Testis (tissue), 3 donors: ENCODE results near the gene KDSR. TPM values are rescaled to one million over a fixed set of nuclear protein-coding genes. Genes with fewer than 3 reads are reported as not detected.

Experiments used
- DNase-seq: peaks from one replicate; pipeline ENCODE4 v3.0.0-alpha.2; 2019
- H3K27ac ChIP-seq, 2 donors: fragments of 200-600 bp; sonication (generic); one replicate each; pipeline ENCODE4 v1.5.1; 2019
- H3K27me3 ChIP-seq: fragments of 200-600 bp; sonication (generic); one replicate; pipeline ENCODE4 v1.5.1; 2019
- H3K36me3 ChIP-seq: fragments of 200-600 bp; sonication (generic); one replicate; pipeline ENCODE4 v1.5.1; 2017; ENCODE audit warnings: low read depth; ENCODE audit errors: missing control alignments
- H3K4me1 ChIP-seq: fragments of 200-600 bp; sonication (generic); one replicate; pipeline ENCODE4 v1.5.1; 2019
- H3K4me3 ChIP-seq, 2 donors: fragments of 200-600 bp; sonication (generic); one replicate each; pipeline ENCODE4 v1.5.1; 2017 to 2019
- H3K9me3 ChIP-seq: fragments of 200-600 bp; sonication (generic); one replicate; pipeline ENCODE4 v1.5.1; 2017
- CTCF ChIP-seq, 3 experiments: fragments of 450-650 bp in 2 of 3; fragments of 200-600 bp in 1 of 3; sonication (generic) in 1 of 3; IDR thresholded peaks; one replicate each; pipeline ENCODE4 v1.5.1; 2016 to 2019; ENCODE audit warnings: antibody characterized with exemption in 3 of 3, mild to moderate bottlenecking in 2 of 3, moderate library complexity in 1 of 3
- POLR2A ChIP-seq: fragments of 450-650 bp; IDR thresholded peaks from one replicate; pipeline ENCODE4 v1.6.1; 2017; ENCODE audit warnings: antibody characterized with exemption, mild to moderate bottlenecking, moderate library complexity
- WGBS, 2 donors: methylation state at CpG; one replicate each; pipeline ENCODE4 v1.1.5; 2018; 5-methylcytosine and 5-hydroxymethylcytosine counted together
- intact Hi-C: fragments of 100-400 bp; cut with DNase I; formaldehyde crosslinking; loops from one replicate; pipeline ENCODE4 v1.15.1; 2023; ENCODE audit warnings: low total_unique reads
- polyA plus RNA-seq: library from polyadenylated mRNA; stranded (reverse); fragments of 350-450 nt; fragmentation: Illumina TruSeq; extraction: RNeasy Lipid Tissue Mini Kit (QIAGEN cat#74804); gene quantifications from one replicate; pipeline ENCODE4 v1.2.3, GENCODE V29; 2014; ENCODE audit warnings: low read depth, low replicate concordance; ENCODE audit not compliant: insufficient read depth
- total RNA-seq, 2 donors: library from RNA; depleted of rRNA; stranded (reverse); fragments of >200 nt; gene quantifications; one replicate each; pipeline ENCODE4 v1.2.3, GENCODE V29; 2016

KDSR gene
- total and polyA plus RNA-seq, 3 donors from 2014 or later = 30.2 to 64.1 (median 41.7) TPM

- no peaks in the 10 kb centered on the region for H3K27me3 ChIP-seq
- H3K27ac ChIP-seq = peak overlapping the region; percentile 47 to 93
- peaks cover 31% of the 10 kb centered on the region for H3K4me1 ChIP-seq
- peak; percentile 89 for DNase-seq
- TF ChIP-seq CTCF (IDR thresholded peaks at IDR 0.05) = peak; percentile 77 to 92 (median 84)
- no peak for TF ChIP-seq POLR2A
- H3K4me3 ChIP-seq = peak overlapping the region; percentile 71 to 86
- H3K9me3 ChIP-seq = no peaks in the 10 kb centered on the region
- H3K36me3 ChIP-seq = no peaks in the 10 kb centered on the region
- intact Hi-C loops = loop anchor here (10.0 kb wide), 1 partner anchor 53 kb away; no protein-coding TSS in a partner anchor
- WGBS, 2 donors = 0 to 1% methylated on average over 15 to 63 of the region's 66 CpGs
Observed at GRCh38 chr18:63317982-63318888, 48.8 kb downstream of the KDSR start.

- H3K4me1 ChIP-seq = peaks cover 34% of the 10 kb centered on the region
- TF ChIP-seq CTCF (IDR thresholded peaks at IDR 0.05) = no peak
- TF ChIP-seq POLR2A = no peak
- 17 to 22% methylated on average over 8 to 10 of the region's 10 CpGs for WGBS, 2 donors
- H3K9me3 ChIP-seq = no peaks in the 10 kb centered on the region
- H3K4me3 ChIP-seq = peak overlapping the region; percentile 71 to 86
- H3K27ac ChIP-seq = peak overlapping the region; percentile 47 to 93
- no peak for DNase-seq
- intact Hi-C loops = loop anchor here (10.0 kb wide), 1 partner anchor 53 kb away; no protein-coding TSS in a partner anchor
- H3K27me3 ChIP-seq = no peaks in the 10 kb centered on the region
- H3K36me3 ChIP-seq = no peaks in the 10 kb centered on the region
Observed at GRCh38 chr18:63317556-63317946, 49.5 kb downstream of the KDSR start.

GRCh38 chr18:63316612-63317555 lies 50.1 kb downstream of the KDSR start:
- Histone ChIP-seq H3K9me3 (no peaks in the 10 kb centered on the region), H3K4me3 (peak overlapping the region; percentile 71 to 86), H3K27me3 (no peaks in the 10 kb centered on the region), H3K36me3 (no peaks in the 10 kb centered on the region), H3K27ac (peak overlapping the region in 1 of 2 donors; percentile 93), H3K4me1 (peaks cover 33% of the 10 kb centered on the region)
- intact Hi-C loops = loop anchor here (10.0 kb wide), 1 partner anchor 52 kb away; no protein-coding TSS in a partner anchor
- no peak for DNase-seq
- WGBS, 2 donors = 39 to 44% methylated on average over 4 of the region's 4 CpGs
- no peak for TF ChIP-seq CTCF (IDR thresholded peaks at IDR 0.05)
- no peak for TF ChIP-seq POLR2A

GRCh38 chr18:63315876-63316275 lies 51.1 kb downstream of the KDSR start:
- DNase-seq = no peak
- Histone ChIP-seq H3K27me3 (no peaks in the 10 kb centered on the region), H3K27ac (peak overlapping the region in 1 of 2 donors; percentile 39), H3K4me3 (no peak overlapping the region), H3K36me3 (no peaks in the 10 kb centered on the region), H3K4me1 (peaks cover 33% of the 10 kb centered on the region), H3K9me3 (no peaks in the 10 kb centered on the region)
- intact Hi-C loops = loop anchor here (10.0 kb wide), 1 partner anchor 51 kb away; no protein-coding TSS in a partner anchor
- TF ChIP-seq POLR2A = no peak
- no peak for TF ChIP-seq CTCF (IDR thresholded peaks at IDR 0.05)
